GM12874 (cell line): Measurements from ENCODE around the gene VANGL1.

Source experiments
- TF ChIP-seq, protein P1 (sequence below): IDR thresholded peaks from 2 replicates; pipeline ENCODE4 v1.5.1; 2011; ENCODE audit warnings: low read depth, mild to moderate bottlenecking, control low read depth, low read length, moderate library complexity; ENCODE audit not compliant: insufficient read depth

The VANGL1 gene

GRCh38 chr1:115710859-115711624 is 69.3 kb downstream of the VANGL1 start:
- TF ChIP-seq, protein P1, sequence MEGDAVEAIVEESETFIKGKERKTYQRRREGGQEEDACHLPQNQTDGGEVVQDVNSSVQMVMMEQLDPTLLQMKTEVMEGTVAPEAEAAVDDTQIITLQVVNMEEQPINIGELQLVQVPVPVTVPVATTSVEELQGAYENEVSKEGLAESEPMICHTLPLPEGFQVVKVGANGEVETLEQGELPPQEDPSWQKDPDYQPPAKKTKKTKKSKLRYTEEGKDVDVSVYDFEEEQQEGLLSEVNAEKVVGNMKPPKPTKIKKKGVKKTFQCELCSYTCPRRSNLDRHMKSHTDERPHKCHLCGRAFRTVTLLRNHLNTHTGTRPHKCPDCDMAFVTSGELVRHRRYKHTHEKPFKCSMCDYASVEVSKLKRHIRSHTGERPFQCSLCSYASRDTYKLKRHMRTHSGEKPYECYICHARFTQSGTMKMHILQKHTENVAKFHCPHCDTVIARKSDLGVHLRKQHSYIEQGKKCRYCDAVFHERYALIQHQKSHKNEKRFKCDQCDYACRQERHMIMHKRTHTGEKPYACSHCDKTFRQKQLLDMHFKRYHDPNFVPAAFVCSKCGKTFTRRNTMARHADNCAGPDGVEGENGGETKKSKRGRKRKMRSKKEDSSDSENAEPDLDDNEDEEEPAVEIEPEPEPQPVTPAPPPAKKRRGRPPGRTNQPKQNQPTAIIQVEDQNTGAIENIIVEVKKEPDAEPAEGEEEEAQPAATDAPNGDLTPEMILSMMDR, result no peak

DNA sequence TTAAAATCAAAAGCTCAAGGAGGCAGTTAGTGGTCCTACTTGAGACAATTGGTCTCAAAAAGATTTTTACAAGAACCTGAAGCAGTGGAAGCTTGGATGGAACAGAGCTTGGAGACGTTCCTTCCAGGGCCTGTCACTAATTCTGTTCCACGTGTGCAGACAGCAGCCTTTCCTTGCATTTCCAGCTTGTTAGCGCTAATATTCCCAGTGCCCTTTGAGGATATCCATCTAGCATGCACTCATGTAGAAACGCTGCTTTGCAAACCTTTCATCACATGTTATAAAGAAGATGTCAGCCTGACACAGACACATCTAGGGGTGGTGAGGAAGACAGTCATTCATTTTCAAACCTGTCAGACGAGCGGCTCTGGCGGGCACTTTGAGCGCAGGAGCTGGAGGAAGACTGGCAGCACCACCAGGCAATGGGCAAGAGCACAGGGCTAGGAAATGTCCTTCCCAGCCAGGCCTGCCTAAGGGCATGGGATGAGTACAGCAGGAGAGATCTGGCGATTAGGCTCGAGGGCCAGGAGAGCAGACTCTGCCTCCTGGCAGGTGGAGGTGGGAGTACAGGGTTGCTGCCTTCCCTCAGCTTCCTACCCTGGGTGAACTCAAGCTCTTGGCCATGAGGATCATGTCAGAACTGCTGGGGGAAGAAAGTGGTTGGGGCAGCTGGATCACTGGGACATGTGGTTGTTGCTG is 71.3 kb downstream of the VANGL1 start:
- TF ChIP-seq, protein P1, result no peak

GRCh38 chr1:115713906-115714305 is 72.1 kb downstream of the VANGL1 start:
- TF ChIP-seq, protein P1, result no peak

GRCh38 chr1:115714572-115715141 is 72.9 kb downstream of the VANGL1 start:
- TF ChIP-seq, protein P1, result no peak

DNA sequence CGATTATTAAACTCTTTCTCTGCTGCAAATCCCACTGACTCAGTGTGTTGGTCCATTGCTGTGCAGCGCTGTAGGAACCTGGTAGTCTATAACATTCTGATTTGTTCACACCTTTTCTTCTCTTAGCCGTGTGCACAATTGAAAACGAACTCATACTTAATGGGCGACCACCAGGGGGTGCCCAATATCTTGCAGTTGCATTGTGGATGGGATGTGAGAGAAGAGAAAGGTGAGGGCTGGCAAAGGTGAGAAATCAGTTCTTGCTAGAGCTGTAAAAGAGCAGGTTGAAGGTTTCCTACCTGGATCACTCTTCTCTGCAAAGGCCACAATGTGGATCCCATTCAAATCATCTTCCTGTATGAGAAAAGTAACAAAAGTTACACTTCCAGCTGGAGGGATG is 75.8 kb downstream of the VANGL1 start:
- TF ChIP-seq, protein P1, result peak; percentile 54

DNA sequence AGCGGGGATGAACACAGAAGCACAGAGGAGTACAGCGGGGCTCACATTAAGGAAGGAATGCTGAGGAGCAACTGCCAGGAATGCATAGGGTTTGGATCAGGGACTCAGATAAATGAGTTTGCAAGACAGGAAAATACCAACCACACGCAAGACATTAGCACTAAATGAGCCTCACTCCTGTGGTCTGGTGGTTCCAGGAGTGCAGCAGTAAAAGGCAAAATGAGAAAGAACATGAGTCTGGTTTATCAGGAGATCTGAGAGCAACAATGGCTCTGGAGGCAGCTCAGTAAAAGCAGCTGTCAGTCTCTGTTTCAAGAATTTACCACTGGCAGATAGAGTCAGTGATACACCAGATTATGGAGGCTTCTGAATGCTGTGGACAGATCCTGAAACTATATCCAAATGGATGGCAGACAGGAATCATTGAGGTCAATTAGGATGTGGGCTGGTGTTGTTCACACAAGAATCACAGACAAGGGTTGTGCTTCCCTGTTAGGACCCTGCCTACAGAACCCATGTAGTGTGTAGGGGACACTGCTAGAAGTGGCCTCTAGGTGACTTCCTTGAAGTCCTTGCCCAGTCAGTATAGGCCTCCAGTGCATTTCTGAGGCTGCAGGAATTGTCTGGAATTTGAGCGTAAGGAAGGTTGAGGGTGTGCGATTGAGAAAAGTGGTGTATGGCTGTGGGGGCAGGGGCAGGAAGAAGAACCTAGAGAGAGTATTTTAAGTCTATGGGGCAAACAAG is 76.4 kb downstream of the VANGL1 start:
- TF ChIP-seq, protein P1, result no peak

DNA sequence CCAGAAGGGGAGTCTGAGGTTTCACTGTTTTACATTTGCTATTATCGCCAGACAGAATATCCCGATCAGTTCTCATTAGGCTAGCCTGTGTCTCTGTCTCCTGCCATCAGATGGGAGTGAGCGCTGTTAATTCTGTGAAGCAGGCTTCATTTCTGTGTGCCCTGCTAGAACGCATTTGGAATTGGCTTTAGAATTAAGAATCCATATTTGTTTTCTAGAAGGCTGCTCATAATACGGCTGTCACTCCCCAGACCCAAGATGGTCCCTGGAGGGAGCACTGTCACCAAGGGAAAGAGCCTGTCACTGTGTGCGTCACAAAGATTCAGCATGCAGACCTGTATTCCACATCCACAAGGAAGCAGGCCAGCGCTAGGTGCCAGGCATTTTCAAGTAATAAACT is 77.5 kb downstream of the VANGL1 start:
- TF ChIP-seq, protein P1, result no peak
